Esophagus muscularis mucosa (tissue), 3 donors: ENCODE results near the gene CNOT4.

Experiments used
- EP300 ChIP-seq: sonication (generic); formaldehyde crosslinking; IDR thresholded peaks from one replicate; pipeline ENCODE4 v1.6.1; 2017; ENCODE audit warnings: antibody characterized with exemption
- TF ChIP-seq, protein P1 (sequence below), 3 experiments: fragments of 200-600 bp in 2 of 3; fragments of 450-650 bp in 1 of 3; sonication (generic) in 2 of 3; IDR thresholded peaks; one replicate each; pipeline ENCODE4 v1.5.1; 2017 to 2019; ENCODE audit warnings: antibody characterized with exemption in 3 of 3, mild to moderate bottlenecking in 2 of 3, moderate library complexity in 1 of 3

DNA sequence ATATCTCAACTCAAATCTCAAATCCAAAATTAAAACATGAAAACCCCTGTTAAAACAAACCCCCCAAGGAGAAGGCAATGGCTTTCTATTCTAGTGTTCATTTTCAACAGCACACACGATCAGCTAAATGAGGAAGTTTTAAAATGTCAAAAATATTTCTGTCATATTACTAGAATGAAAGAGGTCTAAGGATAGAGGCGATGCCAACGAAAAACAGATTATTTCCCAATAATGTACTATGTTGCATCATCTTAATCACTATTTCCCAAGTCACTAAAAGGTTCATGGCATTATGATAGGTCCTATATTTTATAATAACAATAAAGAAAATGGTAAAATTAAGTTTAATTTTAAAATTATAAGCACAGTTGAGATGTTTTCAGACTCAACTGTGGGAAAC, 10.1 kb downstream of the CNOT4 start:
- no peak for TF ChIP-seq EP300
- TF ChIP-seq, protein P1, sequence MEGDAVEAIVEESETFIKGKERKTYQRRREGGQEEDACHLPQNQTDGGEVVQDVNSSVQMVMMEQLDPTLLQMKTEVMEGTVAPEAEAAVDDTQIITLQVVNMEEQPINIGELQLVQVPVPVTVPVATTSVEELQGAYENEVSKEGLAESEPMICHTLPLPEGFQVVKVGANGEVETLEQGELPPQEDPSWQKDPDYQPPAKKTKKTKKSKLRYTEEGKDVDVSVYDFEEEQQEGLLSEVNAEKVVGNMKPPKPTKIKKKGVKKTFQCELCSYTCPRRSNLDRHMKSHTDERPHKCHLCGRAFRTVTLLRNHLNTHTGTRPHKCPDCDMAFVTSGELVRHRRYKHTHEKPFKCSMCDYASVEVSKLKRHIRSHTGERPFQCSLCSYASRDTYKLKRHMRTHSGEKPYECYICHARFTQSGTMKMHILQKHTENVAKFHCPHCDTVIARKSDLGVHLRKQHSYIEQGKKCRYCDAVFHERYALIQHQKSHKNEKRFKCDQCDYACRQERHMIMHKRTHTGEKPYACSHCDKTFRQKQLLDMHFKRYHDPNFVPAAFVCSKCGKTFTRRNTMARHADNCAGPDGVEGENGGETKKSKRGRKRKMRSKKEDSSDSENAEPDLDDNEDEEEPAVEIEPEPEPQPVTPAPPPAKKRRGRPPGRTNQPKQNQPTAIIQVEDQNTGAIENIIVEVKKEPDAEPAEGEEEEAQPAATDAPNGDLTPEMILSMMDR (IDR thresholded peaks at IDR 0.05): no peak
